ENCODE measurements around the gene EFNB2.

EFNB2 gene

DNA sequence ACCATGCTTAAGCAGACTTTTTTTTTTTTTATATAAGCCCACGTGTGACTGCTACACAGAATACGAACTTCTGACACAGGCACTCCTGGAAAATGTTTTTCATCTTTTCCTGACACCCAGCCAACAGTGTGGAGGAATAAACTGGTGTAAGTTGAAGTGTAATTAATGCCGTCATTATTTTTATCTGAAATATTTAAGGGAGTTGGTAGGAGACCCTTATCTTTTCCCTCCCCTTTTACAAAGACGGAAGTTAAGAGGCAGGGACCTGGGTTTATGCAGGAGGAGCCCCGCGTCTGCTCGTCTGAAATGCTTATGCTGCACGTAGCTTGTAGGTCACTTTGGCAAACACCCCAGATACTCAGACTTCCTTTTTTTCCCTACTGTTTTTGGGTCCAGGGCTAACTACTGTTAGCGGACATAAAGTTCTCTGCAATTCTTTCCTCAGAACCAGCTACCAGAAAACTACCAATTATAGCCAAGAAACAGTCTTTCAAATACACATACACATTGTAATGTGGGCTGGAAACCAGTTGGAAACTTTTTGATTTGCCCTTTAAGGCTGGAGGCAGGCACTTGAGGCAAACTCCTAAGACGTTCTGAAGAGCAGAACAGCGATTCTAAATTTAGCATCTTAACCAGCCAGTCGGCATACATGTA is 50.8 kb downstream of the EFNB2 start:
- DNase-seq (ENCODE audit: low read depth in 2 of 2): no peak

DNA sequence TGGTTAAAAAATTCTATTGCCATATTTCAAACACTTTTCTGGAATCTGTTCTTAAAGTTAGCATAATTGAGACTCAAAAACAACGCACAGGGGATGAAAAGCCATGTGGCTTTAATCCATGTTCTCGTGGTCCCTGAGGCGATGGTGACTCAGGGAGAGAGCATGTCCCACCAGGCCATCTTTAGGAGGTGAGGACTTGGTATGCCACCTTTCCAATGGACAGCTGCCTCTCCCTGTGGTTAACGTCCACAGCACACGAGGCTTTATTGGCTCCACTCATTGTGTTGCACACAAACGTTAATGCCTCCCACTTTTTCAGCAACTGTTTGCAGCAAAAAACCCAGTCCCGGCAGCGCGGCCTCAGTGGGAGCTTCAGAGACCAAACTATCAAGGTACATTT is 51.4 kb downstream of the EFNB2 start:
- no peak for DNase-seq (ENCODE audit: low read depth in 2 of 2)

DNA sequence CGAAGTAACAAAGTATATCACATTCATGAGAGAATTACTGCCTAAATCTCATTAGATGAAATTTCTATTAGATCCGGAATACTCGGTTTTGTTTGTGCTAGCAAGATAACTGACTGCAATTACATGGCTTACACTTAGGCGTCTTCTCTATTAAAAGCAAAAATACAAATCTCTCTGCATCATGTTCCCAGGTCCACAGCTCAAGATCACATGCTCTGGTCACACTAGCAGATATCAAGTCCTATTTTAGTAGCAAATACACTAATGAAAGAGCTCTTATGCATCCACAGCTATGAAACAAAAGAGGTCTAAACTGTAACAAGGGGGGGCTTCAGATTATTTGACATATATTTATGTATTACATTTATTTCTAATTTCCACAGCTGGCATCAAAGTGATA is 53.5 kb downstream of the EFNB2 start:
- DNase-seq (ENCODE audit: low read depth in 2 of 2): no peak

DNA sequence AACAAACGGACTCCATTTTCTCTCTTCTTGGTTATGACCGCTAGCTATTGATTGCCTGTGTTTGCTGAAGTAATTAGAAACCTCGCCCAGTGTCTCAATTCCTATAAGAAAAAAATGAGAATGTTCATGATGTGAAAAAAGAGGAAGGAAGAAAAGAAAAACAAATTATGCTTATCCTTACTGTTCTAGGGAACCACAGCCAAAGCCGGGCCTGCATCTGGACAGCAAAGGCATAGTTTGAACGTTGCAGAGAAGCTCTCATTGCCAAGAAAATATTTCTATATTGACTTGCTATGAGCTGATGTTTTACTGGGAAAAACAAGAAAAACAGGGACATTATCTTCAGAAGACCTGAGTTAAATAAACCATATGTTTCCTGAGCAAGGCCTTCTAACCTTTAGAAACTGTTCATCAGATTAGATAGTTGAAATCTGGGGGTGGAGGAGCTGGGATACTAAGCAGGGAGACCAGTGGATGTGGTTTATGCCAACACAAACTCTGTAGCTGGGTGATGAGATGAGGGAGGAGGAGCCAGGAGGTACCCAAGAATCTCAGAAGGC is 55.0 kb downstream of the EFNB2 start:
- DNase-seq (ENCODE audit: low read depth in 2 of 2): no peak

DNA sequence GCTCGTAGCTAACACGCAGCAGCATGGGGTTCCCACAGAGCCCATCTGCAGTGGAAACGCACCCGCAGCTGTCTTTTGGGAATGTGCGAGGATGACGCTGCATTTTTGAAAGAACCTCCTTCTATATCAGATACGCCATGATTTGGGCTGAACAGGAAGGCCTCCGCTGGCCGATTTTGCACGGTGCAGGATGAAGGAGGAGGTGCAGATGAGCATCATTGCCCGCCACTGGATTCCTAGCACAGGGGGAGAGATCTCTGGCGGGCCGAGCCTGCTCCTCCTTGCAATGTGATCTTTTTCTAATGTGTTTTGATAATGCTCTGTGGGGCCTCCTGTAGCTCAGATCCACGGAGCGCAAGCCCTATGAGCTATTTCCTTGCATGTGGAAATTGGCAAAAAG is 55.5 kb downstream of the EFNB2 start:
- no peak for DNase-seq (ENCODE audit: low read depth in 2 of 2)

DNA sequence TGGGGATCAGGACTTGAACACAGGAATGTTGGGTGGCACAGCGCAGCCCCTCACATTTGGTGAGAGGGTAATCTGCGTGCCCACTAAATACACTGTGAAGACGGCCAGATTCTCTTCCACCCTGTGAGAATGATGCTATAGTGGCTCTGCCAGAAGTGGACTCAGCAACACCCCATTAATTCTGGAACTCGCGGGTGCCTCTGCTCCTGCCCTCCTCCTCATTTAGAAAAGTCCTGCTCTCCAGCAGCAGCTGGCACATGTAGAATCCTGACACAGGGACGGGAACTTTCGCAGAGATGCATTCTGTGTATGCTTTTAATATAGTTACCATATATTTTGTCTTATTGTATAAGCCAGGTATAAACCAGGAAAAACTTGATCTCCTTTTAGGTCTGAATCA is 57.3 kb downstream of the EFNB2 start:
- no peak for DNase-seq (ENCODE audit: low read depth in 2 of 2)

DNA sequence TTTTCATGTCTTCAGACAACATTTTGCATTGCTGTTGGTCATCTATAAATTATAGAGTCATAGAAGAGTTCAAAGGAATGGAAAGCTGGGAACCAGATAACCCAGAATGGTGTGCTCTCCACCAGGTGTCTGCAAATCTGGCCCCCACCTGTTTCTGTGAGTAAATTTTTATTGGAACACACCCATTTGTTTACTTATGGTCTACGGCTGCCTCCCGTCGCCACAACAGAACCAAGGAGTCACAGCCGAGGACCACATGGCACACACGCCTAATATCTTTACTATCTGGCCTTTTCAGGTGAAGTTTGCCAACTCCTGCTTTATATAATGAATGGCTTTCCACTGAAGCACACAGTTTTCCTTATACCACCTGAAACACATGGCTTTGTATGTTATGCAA is 58.2 kb downstream of the EFNB2 start:
- no peak for DNase-seq (ENCODE audit: low read depth in 2 of 2)

DNA sequence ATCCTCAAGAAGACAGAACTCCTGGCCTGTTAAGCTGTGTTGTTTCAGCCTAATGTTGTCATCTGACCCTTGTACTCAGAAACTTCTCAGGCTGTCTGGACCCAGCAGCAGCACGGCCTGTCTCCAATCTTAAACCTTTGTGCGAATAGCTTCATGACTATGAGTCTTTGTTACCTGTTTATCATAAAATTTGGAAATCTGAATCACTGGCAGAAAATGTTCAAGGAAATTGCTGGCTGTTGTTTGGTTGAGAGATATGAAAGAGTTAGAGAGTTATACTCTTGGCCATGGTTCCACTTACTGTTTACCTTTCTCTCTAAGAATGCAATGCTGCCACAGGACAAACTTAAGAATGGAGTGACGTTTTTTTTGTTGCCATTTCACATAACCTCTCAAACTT is 59.6 kb downstream of the EFNB2 start:
- no peak for DNase-seq (ENCODE audit: low read depth in 2 of 2)

DNA sequence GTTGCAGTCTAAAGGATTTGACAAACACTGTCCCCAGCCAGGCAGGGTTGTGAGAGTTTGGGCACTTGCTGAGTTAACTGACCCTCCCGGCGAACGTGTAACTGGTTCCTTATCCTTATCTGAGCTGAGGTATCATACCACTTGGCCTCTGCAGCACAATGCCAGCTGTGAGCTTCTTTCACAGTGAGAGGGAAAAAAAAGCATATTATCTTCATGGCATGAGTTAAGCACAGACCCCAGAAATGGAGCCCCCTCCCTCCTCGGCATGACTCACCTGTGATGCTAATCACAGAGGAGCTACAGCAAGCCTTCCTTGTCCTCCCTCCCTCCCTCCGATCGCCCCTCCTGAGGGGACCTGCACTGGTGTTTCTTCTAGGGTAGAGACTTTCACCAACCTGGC is 60.5 kb downstream of the EFNB2 start:
- no peak for DNase-seq (ENCODE audit: low read depth in 2 of 2)

DNA sequence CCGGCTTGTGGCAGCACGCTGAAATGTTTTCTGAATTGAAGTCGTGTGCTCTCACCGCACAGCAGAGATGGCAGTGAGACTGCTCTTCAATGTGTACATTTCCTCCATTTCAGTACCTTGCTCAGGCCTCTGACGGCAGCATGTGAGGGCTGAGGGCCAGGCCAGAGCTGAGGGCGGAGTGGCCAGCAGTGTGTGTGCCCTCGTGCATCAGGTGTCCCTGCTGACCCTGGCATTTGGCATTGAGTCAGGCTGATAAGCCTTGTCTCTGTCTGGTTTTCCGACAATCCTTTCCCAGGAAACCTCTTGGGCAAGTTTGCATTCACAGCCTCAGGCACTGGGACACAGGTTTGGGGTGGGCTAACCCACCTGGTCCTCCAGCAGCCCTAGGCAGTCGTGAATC is 62.3 kb downstream of the EFNB2 start:
- DNase-seq (ENCODE audit: low read depth in 2 of 2): no peak

DNA sequence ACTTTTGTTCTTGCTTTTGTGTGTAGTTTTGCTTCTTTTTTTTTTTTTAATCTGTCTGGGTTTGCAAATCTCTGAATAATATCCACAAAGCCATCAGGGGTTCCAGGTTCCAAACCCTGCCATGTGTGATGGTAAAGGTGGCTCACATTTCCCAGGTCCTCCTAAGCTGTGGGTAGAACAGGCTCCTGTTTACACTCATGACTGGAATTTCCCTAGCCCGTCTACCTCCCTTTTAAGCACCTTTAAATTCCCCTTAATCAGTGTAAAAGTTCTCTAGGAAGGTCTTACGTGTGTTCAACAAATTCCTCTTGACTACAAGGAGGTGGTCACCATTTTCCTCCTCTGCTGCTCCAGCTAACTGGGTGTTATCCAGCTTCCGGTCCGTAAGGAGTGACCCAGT is 62.8 kb downstream of the EFNB2 start:
- no peak for DNase-seq (ENCODE audit: low read depth in 2 of 2)

DNA sequence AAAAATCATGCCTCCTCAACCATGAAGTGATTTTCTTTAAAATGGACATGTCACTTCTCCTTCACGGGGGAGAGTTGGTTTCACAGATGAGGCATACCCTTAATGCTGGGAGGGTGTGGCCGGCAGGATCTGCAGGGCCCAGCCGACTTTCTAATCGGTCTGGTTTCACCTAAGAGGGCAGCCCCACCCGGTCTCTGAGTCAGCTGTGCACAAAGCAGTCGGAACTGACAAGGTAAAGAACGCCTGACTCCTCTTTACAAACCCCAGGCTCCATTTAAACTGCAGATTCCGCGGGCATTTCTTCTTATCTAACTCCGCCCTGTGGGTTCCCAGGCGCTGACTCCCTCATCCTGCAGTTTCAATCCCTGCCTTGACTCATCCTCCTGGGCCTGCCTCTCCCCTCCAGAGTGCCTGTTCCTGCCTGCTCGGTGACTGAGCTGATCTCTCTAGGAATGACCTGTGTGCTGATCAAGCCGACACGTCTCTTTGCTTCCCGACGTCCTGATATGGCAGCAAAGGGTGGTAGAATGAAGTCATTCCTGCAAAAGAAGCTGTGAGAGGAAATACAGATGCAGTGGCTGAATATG is 63.4 kb downstream of the EFNB2 start:
- no peak for DNase-seq (ENCODE audit: low read depth in 2 of 2)

DNA sequence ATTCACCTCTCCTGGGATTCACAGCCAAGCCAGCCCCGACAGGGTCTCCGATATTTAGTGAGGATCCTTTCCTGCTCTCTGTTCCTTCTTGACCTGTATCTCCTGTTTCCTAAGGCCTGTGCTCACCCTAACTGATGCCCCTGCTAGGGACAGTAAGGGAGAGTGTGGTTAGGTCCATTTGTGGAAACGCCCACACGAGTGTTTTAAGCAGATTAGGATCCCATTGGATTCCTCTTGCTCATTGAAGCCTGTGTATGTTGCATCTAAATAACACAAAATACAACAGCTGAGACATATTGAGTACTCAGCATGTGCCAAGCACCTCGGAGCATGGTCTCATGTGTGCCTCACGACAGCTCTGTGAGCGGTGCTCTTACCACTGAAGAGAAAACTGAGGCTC is 64.9 kb downstream of the EFNB2 start:
- DNase-seq (ENCODE audit: low read depth in 2 of 2): no peak

DNA sequence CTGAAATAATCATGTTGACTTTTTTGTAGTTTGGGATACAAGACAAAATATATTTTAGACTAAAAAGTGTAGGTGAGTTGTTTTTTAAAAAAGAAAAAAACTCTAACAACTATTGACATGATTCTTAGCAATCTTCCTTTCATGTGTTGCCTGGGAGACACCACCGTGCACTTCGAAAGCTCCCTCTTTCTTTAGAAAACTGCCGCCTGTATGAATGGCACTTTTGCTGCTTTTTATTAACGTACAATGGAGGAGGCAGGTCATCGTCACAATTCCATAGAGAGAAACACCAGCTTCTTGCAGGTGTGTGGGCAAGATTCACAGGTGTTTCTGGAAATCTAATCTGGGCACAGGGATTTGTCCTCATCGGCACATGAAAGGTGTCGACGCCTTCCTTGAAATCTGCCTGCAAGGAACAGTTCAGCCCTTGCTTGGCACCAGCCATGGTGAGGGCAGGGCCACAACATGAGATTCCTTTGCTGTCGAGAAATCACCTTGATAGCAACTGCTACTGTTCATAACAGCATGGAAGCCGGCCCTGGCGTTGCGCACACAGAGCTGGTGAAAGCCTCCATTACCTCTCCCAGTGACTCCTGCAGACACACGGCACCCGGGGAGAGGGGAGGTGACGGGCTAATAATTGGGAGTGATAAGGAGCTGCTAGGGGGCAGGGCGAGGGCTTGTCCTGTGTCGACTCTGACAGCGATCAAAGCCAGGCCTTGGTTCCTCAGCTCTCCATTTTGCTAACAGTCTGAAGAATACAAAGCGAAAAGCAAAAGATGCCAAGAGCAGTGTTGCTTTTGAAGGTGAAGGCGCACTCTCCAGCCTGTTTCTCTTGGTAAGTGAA is 66.5 kb downstream of the EFNB2 start:
- DNase-seq (ENCODE audit: low read depth in 2 of 2): no peak

DNA sequence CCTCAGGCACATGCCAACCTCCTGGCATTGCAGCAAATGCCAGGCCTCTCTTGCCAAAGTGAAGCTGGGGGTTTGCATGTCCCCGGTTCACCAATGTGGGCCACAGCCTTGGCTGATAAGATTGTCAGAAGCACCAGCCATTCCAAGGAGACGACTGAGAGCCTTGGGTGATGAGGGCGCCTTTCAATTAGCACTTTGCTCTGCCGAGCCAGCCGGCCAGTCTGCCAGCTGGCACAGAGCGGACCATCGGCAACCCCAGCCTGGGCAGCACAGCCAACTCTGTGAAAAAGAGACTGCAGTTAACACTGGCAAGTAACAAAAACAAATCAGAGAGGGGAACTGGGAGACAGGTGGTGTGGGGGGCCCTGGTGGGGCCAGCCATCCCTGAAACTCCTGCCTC is 67.3 kb downstream of the EFNB2 start:
- no peak for DNase-seq (ENCODE audit: low read depth in 2 of 2)

DNA sequence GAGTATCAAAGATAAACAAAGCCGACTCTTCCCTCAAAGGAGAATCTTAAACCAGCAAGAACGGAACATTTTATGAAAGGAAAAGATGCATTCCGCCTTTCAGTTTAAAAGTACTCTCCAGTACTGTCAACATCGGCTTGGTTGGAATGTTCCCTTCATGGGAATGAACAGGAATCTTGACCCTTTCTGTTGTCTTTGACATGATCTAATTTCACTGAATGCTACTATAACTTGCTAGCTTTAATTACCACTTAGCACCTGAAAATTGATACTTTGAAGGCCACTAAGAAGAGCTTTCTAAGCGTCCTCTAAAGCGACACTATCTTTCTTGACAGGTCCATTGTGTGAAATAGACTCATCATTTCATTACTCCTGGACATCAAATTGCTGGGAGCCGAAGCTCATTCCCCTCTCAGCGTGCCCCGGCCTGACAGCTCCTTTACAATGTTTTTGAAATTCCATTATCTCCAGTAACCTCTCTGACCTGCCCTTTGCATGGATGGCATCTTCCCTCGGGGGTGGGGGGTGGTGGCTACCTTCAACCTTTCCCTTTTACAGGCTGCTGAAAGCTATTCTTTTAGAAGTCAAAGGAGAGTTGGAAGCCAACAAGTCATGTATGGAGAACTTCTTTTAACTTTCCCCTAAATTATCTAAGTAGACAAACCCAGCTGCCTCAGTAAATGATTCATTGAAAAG is 67.9 kb downstream of the EFNB2 start:
- no peak for DNase-seq (ENCODE audit: low read depth in 2 of 2)

DNA sequence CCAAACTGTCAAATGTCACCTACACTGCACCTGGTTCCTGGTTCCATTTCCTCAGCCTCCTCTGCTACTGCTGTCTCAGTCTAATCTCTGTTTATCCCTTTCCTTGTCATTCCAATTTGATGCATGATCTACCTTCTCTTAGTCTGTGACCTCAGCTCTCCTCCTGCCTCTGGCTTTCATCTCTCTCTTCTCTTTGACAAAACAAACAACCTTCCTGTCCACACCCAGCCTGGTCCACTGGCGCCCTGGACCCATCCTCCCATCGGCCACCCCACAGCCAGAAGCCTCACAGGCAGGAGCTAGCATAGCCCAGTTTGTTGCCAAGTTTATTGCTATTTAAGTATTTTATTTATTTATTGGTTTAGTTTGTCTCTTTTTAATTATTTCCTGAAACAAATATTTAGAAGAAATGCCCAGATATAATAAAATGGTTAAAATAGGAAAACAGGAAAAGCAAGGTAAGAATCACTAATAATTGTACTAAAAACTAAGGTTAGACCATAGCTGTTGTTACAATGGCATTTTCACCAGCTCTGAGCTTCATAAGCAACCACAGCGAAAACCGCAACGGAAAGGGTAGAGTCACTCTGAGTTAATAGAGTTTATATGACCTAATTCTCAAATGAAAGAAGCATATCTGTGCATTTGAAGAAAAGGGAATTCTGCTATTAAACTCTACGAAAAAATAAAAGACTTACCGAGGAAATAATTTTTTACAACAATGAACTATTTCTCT is 68.6 kb downstream of the EFNB2 start:
- no peak for DNase-seq (ENCODE audit: low read depth in 2 of 2)

DNA sequence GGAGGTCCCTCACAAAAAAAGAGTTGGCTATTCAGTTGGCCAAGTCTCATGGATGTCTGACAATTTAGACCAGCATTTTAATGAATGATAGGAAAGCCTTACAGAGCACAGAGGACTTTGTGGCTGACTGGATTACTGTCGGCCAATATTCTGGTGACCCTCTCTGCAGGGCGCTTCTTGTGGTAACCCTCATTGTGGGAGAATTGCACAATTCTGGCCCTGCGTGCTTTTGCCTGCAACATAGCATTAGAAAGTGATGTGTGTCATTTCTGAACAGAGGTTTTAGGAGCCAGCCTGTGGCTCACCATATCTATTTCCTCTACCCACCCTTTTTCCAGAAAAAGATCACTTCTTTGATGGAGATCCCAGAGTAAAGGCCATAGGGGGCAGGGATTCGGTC is 71.4 kb downstream of the EFNB2 start:
- no peak for DNase-seq (ENCODE audit: low read depth in 2 of 2)

DNA sequence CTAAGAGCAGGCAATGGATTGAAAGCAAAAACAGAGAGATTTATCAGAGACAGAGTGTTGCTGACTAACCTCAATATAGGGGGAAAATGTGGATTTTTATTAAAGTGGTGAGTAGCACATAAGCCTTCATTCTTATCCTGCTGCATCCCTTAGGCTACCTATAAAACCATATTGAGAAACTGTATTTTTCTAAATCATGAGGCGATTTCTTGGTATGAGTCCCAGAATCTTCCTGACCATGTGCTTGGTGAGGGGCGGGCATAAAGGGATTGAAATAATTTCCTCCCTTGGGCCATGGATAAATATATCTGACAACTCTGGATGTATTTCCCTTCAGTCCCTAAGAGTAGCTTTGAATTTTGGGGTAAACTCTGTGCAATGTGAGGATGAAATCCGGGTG is 72.8 kb downstream of the EFNB2 start:
- no peak for DNase-seq (ENCODE audit: low read depth in 2 of 2)

DNA sequence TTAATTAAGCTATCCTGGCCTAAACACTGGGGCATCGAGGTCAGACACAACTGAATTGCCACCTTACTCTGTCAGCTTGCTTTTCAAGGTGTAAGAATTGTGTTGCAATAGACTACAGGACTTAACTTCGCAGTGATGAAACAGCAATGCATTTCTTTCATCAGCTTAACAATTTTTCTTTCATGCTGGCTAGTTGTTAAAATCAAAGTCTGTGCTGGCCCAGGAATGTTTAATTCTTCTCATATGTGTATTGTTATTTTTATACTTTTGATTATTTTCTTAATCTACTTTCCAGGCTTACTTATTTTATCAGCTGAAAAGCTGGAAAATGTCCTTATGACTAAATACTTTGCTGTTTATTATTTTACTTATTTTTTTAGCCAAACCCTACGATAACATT is 79.7 kb downstream of the EFNB2 start:
- no peak for DNase-seq (ENCODE audit: low read depth in 2 of 2)

DNA sequence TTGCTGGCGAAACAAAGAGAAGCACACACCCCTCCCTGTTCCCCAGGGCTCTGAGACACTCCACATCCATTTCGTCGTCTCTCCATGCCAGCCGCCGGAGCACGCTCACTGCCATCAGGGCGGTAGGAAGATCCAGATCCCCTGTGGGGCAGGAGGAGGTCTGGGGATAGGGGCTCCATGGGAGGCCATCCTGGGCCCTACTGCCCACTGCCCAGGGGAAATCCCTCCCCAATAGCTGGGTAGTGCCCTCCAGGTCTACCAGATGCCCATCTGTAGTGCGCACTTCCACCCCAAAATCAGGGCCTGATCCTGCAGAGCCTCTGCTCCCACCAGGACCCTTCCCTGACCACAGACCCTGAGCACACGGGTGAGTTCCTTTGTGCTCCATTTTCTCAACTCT is 80.3 kb downstream of the EFNB2 start:
- no peak for DNase-seq (ENCODE audit: low read depth in 2 of 2)

DNA sequence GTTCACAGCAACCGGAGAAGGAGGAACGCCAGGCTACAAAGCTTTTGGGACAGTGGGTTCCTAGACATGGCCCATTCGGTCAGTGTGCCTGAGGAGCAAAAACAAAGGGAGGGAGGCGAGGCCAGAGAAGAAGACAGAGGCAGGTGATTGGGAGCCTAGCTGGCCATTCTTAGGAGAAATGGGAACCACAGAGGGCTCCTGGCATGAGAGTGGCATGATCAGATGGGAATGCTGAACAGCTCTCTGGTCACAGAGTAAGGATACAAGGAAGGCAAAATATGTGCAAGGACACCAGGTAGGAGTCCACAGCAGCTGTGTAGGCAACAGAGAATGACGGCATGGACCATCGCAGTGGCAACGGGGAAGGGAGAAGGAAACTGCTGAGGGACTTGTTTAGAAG is 82.4 kb downstream of the EFNB2 start:
- DNase-seq (ENCODE audit: low read depth in 2 of 2): no peak
